ENCODE data around the gene RELB.
A peak's percentile ranks its signal among the peaks of the same experiment; 100 is the strongest.

Gene RELB

DNA sequence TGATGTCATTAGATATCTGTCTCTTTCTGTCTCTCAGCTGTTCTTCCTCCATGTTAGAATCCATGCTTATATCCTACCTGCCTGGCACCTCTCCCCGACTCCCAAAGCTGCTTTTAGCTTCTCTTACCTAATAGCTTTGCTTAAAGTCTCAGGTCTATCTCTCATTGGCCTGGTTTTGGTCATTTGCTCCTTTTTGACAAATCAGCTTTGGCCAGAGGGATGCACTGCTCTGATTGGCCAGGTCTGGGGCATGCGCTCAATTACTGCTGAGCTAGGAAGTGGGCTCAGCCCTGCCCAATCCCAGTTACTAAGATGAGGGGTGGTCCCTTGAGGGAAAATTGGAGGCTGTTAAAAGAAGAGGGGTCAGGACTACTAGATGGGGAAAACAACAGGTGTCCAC, 26.1 kb downstream of the RELB start:
- no peak for DNase-seq

DNA sequence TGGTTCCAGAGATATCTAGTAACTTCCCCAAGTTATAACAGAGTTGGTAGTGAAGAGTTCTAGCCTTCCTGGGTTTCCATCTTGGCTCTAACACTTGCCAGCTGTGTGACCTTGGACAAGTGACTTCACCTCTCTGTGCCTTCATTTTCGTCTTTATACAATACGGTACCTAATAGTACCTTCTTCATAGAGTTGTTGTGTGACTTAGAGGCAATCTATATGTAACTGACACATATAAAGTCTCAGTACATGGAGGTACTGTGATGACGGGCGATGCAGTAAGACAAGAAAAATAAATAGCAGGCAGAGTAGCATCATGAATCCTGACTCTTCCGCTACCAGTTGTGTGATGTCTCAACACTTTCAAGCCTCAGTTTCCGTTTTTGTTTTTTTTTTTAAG, 29.6 kb downstream of the RELB start:
- no peak for DNase-seq

DNA sequence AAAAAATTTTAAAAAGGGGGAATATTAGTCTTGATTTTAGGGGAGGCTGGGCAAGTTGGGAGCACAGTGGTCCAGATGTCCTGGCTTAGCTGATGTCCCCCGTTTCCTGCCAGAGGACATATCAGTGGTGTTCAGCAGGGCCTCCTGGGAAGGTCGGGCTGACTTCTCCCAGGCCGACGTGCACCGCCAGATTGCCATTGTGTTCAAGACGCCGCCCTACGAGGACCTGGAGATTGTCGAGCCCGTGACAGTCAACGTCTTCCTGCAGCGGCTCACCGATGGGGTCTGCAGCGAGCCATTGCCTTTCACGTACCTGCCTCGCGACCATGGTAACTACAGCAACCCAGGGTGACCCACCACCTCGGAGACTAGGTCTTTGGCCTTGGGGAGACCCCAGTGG, 31.2 kb downstream of the RELB start:
- DNase-seq, result no peak

DNA sequence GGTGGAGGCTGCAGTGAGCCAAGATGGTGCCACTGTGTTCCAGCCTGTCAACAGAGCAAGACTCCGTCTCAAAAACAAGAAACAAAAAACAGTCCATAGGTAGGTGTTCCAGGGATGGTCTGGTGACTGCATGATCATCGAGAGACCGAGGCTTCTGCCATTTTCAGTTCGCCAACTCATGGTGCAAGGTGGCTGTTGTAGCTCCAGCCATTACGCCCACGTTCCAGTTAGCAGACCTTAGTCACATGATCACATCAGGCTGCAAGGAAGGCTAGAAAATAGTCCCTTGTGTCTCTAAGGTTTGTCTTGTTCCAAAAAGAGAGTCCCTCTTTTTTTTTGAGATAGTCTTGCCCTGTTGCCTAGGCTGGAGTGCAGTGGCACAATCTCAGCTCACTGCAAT, 34.5 kb downstream of the RELB start:
- DNase-seq, result no peak

DNA sequence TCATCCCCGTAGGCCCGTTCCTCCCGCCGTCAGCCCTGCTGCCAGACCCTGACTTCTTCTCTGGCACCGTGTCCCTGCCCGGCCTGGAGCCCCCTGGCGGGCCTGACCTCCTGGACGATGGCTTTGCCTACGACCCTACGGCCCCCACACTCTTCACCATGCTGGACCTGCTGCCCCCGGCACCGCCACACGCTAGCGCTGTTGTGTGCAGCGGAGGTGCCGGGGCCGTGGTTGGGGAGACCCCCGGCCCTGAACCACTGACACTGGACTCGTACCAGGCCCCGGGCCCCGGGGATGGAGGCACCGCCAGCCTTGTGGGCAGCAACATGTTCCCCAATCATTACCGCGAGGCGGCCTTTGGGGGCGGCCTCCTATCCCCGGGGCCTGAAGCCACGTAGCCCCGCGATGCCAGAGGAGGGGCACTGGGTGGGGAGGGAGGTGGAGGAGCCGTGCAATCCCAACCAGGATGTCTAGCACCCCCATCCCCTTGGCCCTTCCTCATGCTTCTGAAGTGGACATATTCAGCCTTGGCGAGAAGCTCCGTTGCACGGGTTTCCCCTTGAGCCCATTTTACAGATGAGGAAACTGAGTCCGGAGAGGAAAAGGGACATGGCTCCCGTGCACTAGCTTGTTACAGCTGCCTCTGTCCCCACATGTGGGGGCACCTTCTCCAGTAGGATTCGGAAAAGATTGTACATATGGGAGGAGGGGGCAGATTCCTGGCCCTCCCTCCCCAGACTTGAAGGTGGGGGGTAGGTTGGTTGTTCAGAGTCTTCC, 36.3 kb downstream of the RELB start:
- no peak for DNase-seq

DNA sequence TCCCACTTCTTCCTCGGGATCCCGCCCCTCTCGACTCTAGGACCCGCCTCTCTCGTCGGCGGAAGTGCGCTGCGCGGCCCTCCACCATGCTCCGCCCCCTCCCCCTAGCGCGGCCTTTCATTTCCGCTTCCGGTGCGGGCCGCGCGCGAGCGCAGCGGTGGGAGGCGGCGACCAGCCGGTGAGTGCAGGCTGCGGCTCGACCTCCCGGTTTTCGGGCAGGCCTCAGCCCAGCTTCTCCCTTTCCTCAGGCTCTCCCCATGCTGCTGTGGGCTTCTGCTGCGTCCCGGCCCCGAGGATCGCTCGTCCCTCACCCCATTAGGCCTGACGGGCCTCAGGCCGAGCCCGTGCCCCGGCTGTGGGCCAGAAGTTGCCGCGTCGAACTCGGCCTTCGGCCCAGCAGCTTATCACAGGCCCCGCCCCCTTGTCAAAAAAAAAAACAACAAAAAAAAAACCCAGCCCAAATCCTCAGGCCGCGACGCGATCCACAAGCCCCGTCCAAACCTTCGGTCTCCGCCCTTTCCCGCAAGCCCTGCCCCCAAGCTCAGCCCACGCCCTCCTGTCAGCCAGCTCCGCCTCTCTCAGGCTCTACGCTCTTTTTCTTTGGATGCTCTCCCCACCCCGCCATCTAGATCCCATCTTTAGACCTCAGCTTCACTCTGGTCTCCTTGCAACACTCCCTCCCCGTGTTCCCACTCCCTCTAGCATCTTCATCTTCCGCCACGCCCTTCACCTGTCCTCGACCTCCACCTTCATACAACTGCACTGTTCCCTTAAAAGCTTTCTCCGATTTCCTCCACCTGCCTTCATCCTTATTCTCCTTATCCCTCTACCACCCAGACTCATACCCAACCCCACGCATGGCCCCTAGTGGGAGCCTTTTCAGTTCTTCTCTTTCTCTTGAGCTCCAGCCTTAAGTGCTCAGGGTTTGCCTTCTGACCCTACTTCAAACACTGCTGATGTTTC, 37.9 kb downstream of the RELB start, which contains the start of gene CLASRP:
TSS of gene CLASRP (plus strand) at position 115 of the 963 bp plus-strand sequence. CDS start 1,168 bp downstream, outside the sequence.
- peak; percentile 83 for DNase-seq

DNA sequence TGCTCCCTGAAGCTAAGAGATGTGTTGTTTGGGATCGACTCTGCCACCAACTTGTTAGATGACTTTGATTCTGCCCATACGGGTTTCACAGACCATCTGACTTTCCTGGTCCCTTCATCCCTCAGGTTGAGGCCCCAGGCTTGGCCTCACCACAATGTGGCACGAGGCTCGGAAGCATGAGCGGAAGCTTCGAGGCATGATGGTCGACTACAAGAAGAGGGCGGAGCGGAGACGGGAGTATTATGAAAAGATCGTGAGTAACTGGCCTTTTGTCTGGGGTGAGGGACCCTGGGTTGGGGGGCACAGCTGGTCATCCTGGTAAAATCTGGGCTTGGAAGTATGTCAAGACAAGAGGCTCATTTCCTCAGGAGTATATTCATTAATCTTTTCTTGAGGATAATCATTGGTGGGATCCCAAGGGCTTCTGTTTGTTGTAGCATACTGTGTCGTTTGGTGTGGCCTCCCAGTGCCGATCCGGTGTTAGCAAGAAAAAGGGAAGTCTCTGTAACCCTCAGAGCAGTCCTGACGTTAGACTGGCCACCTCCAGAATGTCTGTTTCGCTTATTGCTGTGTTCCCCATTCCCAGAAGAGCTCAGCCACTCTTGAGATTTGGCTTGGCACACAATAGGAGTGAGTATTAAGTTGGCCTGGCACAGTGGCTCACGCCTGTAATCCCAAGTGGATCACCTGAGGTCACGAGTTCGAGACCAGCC, 39.0 kb downstream of the RELB start:
- no peak for DNase-seq

DNA sequence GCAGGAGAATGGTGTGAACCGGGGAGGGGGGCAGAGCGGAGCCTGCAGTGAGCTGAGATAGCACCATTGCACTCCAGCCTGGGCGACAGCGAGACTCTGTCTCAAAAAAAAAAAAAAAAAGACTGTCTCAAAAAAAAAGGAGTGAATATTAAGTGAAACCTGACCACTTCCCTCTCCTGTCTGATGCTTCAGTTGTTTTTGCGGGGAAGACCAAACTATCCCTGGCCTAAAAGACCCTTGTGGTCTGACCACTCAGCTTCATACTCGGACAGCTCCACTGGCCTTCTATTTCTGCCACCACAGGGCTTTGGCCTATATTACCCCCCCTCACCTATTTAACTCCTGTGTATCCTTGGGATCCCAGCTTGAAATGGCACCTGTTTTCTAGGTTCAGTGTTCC, 39.9 kb downstream of the RELB start:
- no peak for DNase-seq

DNA sequence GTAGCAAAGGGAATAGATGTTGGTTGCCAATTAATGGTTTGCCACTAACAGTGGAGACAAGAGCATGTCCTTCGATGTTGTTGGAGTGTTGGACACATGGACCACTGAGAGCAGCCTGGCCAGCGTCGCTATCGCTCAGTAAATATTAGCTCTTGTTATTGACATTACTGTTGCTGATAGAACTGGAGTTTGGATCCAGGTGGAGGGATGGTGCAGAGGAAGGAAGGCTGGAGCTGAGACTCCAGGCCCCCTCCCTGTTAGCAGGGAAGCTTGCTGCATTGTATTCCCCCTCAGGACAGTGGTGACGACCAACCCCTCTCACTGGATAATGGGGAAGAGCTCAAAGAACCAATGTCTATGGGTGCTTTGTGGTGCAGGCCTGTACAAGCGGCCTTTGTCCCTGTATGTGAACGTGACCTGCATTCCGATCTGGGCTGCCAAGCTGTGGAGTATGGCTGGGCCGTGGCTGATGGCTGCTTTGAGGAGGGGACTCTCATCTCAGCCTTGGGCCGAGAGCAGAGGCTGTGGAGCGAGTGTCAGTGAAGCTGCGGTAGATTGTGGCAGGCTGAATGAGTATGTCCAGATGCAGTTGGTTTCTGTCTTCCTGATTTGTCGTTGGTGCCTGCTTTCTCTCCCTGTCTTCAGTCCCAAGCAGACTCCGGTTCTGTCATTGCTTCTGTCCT, 44.5 kb downstream of the RELB start:
- no peak for DNase-seq

DNA sequence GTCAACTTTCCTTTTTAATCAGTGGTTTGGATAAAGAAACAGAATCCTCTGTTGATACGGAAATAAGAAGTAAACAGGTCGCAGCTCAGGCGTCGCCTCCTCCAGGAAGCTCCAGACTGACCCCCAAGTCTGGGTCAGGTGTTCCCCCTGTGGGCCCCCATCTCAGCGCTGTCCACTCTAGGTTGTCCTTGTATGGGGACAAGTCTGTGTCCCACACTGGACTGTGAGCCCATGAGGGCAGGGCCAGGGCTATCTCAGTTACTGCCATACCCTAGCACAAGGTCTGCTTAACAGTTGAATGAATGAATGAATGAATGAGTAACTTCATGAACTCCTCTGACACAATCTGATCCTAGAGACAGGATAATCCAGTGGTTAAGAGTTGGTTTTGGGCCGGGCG, 45.1 kb downstream of the RELB start:
- DNase-seq, result no peak

DNA sequence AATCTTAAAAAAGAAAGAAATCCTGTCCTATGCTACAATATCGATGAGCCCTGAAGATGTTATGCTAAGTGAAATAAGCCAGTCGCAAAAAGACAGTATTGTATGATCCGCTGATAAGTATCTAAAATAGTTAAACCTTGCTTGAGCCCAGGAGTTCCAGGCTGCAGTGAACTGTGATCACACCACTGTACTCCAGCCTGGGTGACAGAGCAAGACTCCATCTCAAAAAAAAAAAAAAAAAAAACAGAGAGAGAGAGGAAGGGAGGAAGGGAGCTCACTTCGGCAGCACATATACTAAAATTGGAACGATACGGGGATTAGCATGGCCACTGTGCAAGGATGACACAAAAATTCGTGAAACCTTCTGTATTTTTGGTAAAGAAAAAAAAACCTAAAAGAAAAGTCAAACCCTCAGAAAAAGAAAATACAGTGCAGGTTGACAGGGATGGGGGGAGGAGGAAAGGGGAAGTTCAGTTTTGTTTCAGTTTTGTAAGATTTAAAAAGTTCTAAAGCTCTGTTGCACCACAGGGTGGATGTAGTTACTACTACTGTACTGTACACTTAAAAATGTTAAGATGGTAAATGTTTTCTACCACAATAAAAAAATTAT, 46.0 kb downstream of the RELB start:
- DNase-seq, result no peak

DNA sequence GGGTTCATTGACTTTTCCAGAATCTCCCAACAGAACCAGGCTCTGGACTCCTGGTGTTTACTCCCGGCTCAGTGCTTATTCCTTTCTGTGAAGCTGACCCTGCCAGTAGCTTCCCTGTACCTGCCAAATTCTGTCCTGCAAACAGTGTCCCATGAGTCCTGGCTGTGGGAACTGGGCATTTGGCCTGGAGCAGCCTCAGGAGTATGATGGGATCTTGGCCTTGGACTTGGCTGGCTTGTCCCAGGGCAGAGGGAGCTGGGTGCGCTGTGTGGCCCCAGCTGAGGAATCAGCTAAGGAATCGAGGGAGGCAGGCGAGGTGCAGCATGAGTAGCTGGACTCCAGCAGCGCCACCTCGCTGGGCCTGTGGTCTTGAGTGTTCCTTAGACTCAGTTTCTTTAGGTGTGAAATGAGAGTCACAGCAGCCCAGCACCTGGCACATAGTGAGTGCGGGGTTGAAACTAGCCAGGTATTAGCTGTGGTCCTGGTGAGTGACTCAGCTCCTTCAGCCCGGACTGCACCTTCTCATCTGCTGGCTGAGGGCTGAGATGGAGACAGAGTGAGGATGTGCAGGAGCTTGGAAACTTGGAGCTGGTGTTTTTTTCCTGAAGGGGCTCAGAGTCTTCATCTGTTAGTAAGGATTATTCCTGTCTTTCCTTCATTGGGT, 47.9 kb downstream of the RELB start:
- no peak for DNase-seq

DNA sequence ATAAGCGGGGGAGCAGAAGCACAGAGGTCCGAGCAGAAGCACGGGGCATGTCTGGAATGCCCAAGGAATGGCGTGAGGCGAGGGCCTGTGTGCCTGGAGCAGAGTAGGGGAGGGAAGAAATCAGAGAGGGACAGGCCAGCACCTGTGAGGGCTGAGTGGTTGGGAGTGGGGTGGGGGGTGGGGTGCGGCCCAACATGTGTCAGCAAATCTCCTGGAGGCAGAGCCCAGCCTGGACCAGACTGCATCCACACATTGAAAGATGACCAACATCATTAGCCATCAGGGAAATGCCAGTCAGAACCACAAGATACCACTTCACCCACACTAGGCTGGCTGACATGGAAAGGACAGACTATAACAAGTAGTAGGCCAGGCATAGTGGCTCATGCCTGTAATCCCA, 48.8 kb downstream of the RELB start:
- DNase-seq, result no peak

DNA sequence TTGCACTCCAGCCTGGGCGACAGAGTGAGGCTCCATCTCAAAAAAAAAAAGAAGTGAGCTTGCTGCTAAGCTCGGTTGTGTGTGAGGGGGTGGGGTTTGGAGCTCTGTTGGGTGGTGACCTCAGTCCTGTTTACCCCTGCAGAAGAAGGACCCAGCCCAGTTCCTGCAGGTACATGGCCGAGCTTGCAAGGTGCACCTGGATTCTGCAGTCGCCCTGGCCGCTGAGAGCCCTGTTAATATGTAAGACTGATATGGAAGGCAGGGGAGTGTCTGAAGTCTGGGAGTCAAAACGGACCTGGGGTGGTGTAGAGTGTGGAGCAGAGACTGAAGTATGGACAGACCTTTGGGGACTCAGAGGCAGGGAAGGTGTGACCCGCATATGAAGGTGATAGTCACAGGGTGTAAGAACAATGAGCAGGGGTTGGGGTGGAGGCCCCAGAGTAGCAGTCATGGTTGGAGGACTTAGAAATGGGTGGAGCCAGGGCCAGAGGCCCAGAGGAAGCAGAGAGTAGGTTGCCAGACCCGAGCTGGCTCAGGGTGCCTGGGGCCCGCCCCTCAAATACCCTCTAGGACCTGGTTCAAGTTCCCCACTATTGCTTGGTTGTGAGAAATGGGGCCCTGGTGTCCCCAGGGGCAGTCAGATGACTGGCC, 50.8 kb downstream of the RELB start:
- DNase-seq, result no peak

DNA sequence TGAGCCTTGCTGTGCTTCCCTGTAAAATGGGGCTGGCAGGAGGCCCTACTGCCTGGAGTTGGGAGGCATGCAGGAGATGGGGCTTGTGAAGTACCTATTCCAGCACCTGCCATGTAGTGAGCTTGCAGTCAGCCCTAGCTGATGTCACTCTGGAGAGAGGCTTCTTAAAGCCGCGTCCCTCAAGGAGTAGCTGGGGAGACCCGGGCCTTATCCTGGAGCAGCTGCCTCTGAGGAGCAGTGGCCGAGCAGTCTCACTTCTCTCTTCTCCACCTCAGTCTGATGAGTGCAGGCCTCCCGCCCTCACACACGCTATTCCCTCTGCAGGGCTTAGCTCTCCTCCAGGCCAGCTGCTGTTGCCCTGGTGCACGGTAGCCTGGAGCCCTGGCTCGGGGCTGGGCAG, 55.6 kb downstream of the RELB start:
- no peak for DNase-seq

DNA sequence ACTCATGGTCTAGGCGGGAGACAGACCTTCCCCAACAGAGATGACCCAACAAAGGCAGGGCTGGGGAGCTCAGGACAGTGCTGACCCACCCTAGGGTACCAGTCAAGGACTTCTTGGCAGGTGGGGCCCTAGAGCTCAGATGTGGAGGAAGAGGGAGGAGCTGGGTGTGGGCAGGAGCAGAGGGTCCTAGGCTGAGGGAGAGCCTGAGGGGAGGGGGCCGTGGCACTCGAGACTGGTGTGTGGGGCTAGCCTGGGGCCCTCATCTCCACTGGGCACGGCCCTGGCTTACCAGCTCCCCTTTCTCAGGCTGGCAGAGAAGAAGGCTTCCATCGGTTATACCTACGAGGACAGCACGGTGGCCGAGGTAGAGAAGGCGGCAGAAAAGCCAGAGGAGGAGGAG, 56.2 kb downstream of the RELB start:
- DNase-seq, result no peak

DNA sequence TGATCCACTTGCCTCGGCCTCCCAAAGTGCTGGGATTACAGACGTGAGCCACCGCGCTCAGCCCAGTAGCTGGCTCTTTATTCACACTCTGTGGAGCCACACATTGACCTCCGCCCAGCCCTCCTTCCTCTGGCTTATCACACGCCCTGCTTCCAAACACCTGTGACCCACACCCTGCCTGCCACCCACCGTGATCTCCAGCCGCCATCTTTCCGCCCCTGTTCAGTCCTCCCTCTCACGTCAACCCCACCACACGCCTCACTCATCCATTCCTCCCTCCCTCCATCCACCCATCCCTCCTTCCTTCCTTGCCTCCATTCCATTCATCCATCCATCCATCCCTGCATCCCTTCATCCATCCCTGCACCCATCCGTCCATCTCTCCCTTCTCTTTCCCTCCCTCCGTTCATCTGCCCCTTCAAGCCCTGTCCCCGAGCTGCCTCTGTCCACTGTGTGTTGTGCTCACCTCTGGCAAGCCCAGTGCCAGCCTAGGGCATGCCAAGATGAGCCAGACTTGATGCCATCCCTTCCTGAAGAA, 57.4 kb downstream of the RELB start:
- DNase-seq, result no peak

DNA sequence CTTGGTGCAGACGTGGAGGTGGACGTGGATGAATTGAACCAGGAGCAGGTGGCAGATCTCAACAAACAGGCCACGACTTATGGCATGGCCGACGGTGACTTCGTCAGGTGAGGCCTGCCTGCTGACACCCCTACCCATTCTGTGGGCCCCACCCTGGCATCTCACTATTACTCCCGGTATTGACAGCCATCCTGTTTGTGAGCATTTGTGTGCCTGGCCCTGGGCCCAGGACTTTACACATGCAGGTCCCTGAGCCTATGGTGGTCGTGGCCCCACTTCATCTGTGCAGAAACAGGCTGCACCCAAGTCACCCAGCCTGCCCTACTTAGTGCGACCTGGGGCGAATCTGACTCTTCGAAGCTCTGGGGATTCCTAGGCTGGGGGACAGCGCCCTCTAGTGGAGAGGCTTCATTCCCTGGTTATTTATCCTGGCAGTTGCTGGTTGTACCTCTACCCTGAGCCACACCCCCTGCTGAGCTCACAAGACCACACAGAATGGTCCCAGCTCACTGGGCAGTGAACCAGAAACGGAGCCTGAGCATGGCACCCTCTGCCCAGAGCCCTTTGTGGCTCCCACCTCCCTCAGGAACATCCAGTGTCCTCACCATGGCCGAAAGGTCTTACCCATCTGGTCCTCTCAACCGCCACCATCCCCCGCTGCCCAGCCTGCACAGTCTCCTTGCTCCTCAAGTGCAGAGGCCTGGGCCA, 58.1 kb downstream of the RELB start:
- DNase-seq, result peak; percentile 76

DNA sequence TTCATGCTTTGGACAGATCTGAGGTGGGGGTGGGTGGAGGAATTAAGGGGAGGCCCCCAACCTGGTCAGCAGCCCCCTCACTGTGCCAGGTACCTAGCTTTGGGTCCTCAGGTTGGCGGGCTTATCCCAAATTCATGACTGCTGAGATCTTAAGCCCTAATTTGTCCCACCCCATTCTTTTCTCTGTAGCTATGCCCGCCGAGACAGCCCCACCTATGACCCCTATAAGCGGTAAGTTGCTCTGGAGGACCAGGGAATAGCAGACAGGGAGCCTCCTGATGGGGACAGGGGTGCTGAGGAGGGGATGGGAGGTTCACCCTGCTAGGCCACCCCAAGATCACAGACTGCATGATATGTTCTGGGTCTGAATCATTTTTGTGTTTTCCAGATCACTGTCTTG, 60.7 kb downstream of the RELB start:
- no peak for DNase-seq
